Spleen (tissue), 11 donors: ENCODE measurements around the gene SCUBE1. TPM values are rescaled to one million over a fixed set of nuclear protein-coding genes. Genes with fewer than 3 reads are reported as not detected.

Experiments used
- DNase-seq: peaks from one replicate; pipeline ENCODE4 v3.0.0-alpha.2; 2020
- H3K27ac ChIP-seq, 8 donors: fragments of 200-600 bp; sonication (generic) in 7 of 8; 1 replicate in 4 of 8; 2 replicates in 4 of 8; pipeline versions ENCODE4 v1.5.0 to v1.8.0; 2016 to 2021; ENCODE audit warnings: inconsistent platforms in 4 of 8, mild to moderate bottlenecking in 4 of 8, moderate library complexity in 1 of 8
- H3K27me3 ChIP-seq, 7 donors: fragments of 200-600 bp; sonication (generic) in 6 of 7; replicated peaks in 1 of 7; 1 replicate in 4 of 7; 2 replicates in 3 of 7; pipeline versions ENCODE4 v1.5.0 to v1.8.0; 2016 to 2021; ENCODE audit warnings: inconsistent platforms in 3 of 7, mild to moderate bottlenecking in 1 of 7
- H3K36me3 ChIP-seq, 6 donors: fragments of 200-600 bp; sonication (generic) in 5 of 6; 1 replicate in 4 of 6; 2 replicates in 2 of 6; pipeline versions ENCODE4 v1.5.0 to v1.8.0; 2016 to 2021; ENCODE audit warnings: inconsistent platforms in 2 of 6
- H3K4me1 ChIP-seq, 6 donors: fragments of 200-600 bp; sonication (generic) in 5 of 6; 1 replicate in 3 of 6; 2 replicates in 3 of 6; pipeline versions ENCODE4 v1.5.0 to v1.8.0; 2016 to 2021; ENCODE audit warnings: inconsistent platforms in 3 of 6
- H3K4me3 ChIP-seq, 8 donors: fragments of 200-600 bp; sonication (generic) in 7 of 8; 1 replicate in 4 of 8; 2 replicates in 4 of 8; pipeline versions ENCODE4 v1.5.0 to v1.8.0; 2016 to 2021; ENCODE audit warnings: inconsistent platforms in 4 of 8, mild to moderate bottlenecking in 4 of 8, moderate library complexity in 2 of 8
- H3K9me3 ChIP-seq, 8 donors: fragments of 200-600 bp; sonication (generic) in 7 of 8; 1 replicate in 4 of 8; 2 replicates in 4 of 8; pipeline versions ENCODE4 v1.5.0 to v1.8.0; 2016 to 2021; ENCODE audit warnings: inconsistent platforms in 4 of 8
- CTCF ChIP-seq, 11 experiments: fragments of 200-600 bp in 7 of 11; fragments of 450-650 bp in 4 of 11; sonication (generic) in 4 of 11; IDR thresholded peaks in 8 of 11; conservative IDR thresholded peaks in 3 of 11; 1 replicate in 7 of 11; 2 replicates in 4 of 11; pipeline versions ENCODE4 v1.4.0 to v1.8.0; 2016 to 2021; ENCODE audit warnings: antibody characterized with exemption in 11 of 11, inconsistent platforms in 4 of 11, mild to moderate bottlenecking in 1 of 11
- POLR2A ChIP-seq, 3 donors: fragments of 450-650 bp; IDR thresholded peaks; one replicate each; pipeline ENCODE4 v1.5.1; 2017; ENCODE audit warnings: antibody characterized with exemption in 3 of 3, mild to moderate bottlenecking in 1 of 3
- POLR2AphosphoS5 ChIP-seq, 3 donors: sonication (generic); formaldehyde crosslinking; IDR thresholded peaks; one replicate each; pipeline ENCODE4 v1.5.1; 2017; ENCODE audit warnings: antibody characterized with exemption in 3 of 3
- WGBS, 5 donors: extraction: QIAGEN DNeasy Blood & Tissue Kit in 3 of 5; methylation state at CpG; one replicate each; pipeline versions ENCODE4 v1.1.5 to v1.1.7; 2013 to 2018; 5-methylcytosine and 5-hydroxymethylcytosine counted together
- intact Hi-C: fragments of 100-400 bp; cut with DNase I; formaldehyde crosslinking; loops from one replicate; pipeline ENCODE4 v1.15.0; 2023; ENCODE audit warnings: low total_unique reads
- polyA plus RNA-seq, 3 donors: library from polyadenylated mRNA; stranded (reverse); fragments of 200-250 nt; gene quantifications; one replicate each; pipeline ENCODE4 v1.2.1, GENCODE V29; 2013
- total RNA-seq, 7 donors: library from RNA; depleted of rRNA in 3 of 7; stranded (reverse); fragments of >200 nt in 3 of 7; fragmentation: NEBNext Ultra II Directional in 4 of 7; extraction: Animal tissue kit (Norgen Biotek cat#: 25700) in 4 of 7; gene quantifications; one replicate each; pipeline versions ENCODE4 v1.1.0 to v1.2.1, GENCODE V29; 2016 to 2021
- donor health status: healthy with polysubstance abuse.
- donor health status: DM: no; HTN: no; CAD: no; lungs with moderate emphysema.
- donor health status: DM: no; HTN: no; CAD: no.
- donor health status: Bipolar disorder and iron deficiency.
- donor health status: healthy.
- donor health status: DM: no; HTN: no; CAD: no.
- donor health status: DM: yes; HTN: yes; CAD: no.

Gene SCUBE1
- total and polyA plus RNA-seq, 10 donors = 0.46 to 43.5 (median 15.9) TPM

- no peak overlapping the region for H3K4me3 ChIP-seq
- H3K27ac ChIP-seq = no peak overlapping the region
- peaks cover 0 to 12% (median 3%) of the 10 kb centered on the region in 6 donors for H3K4me1 ChIP-seq
- peaks cover 0 to 98% (median 68%) of the 10 kb centered on the region in 6 donors for H3K36me3 ChIP-seq
- WGBS, 5 donors = 92 to 98% (median 97%) methylated on average over 18 to 19 of the region's 19 CpGs
- TF ChIP-seq POLR2AphosphoS5 (IDR thresholded peaks at IDR 0.05) (no peak), POLR2A (IDR thresholded peaks at IDR 0.05) (no peak), CTCF (IDR thresholded peaks at IDR 0.05 in 8 of 11, conservative IDR thresholded peaks at IDR 0.05 in 3 of 11) (no peak)
- no peaks in the 10 kb centered on the region for H3K9me3 ChIP-seq
- peak; percentile 55 for DNase-seq
- intact Hi-C loops = no loop called here
- H3K27me3 ChIP-seq = no peaks in the 10 kb centered on the region
Observed at GRCh38 chr22:43172191-43172590, 171.0 kb downstream of the SCUBE1 start.

- Histone ChIP-seq H3K4me1 (peaks cover 0 to 12% (median 3%) of the 10 kb centered on the region in 6 donors), H3K4me3 (no peak overlapping the region), H3K27ac (no peak overlapping the region), H3K27me3 (no peaks in the 10 kb centered on the region), H3K36me3 (peaks cover 0 to 98% (median 70%) of the 10 kb centered on the region in 6 donors), H3K9me3 (no peaks in the 10 kb centered on the region)
- 84 to 88% (median 86%) methylated on average over 9 to 12 of the region's 12 CpGs for WGBS, 5 donors
- intact Hi-C loops = no loop called here
- peak; percentile 42 for DNase-seq
- TF ChIP-seq POLR2AphosphoS5 (IDR thresholded peaks at IDR 0.05) (no peak), POLR2A (IDR thresholded peaks at IDR 0.05) (no peak), CTCF (IDR thresholded peaks at IDR 0.05 in 8 of 11, conservative IDR thresholded peaks at IDR 0.05 in 3 of 11) (no peak)
Observed at GRCh38 chr22:43171607-43172006, 171.6 kb downstream of the SCUBE1 start.

GRCh38 chr22:43171019-43171491 is 172.1 kb downstream of the SCUBE1 start:
- Histone ChIP-seq H3K27me3 (no peaks in the 10 kb centered on the region), H3K4me3 (no peak overlapping the region), H3K36me3 (peaks cover 0 to 100% (median 70%) of the 10 kb centered on the region in 6 donors), H3K4me1 (peaks cover 0 to 12% (median 3%) of the 10 kb centered on the region in 6 donors), H3K27ac (no peak overlapping the region), H3K9me3 (no peaks in the 10 kb centered on the region)
- WGBS, 5 donors = 59 to 69% (median 68%) methylated on average over 9 to 14 of the region's 14 CpGs
- intact Hi-C loops = no loop called here
- TF ChIP-seq POLR2A (IDR thresholded peaks at IDR 0.05) (no peak), POLR2AphosphoS5 (IDR thresholded peaks at IDR 0.05) (no peak), CTCF (IDR thresholded peaks at IDR 0.05 in 8 of 11, conservative IDR thresholded peaks at IDR 0.05 in 3 of 11) (no peak)
- DNase-seq = peak; percentile 58

- TF ChIP-seq CTCF (IDR thresholded peaks at IDR 0.05 in 8 of 11, conservative IDR thresholded peaks at IDR 0.05 in 3 of 11) (no peak), POLR2A (IDR thresholded peaks at IDR 0.05) (no peak), POLR2AphosphoS5 (IDR thresholded peaks at IDR 0.05) (no peak)
- peaks cover 0 to 95% (median 66%) of the 10 kb centered on the region in 6 donors for H3K36me3 ChIP-seq
- no peaks in the 10 kb centered on the region for H3K27me3 ChIP-seq
Observed at GRCh38 chr22:43170131-43170480, 173.1 kb downstream of the SCUBE1 start.

More at GRCh38 chr22:43170131-43170480, 173.1 kb downstream of the SCUBE1 start:
- DNase-seq = no peak
- intact Hi-C loops = no loop called here
- Histone ChIP-seq H3K27ac (no peak overlapping the region), H3K4me3 (no peak overlapping the region), H3K9me3 (no peaks in the 10 kb centered on the region), H3K4me1 (peaks cover 0 to 16% (median 3%) of the 10 kb centered on the region in 6 donors)
- 87 to 97% (median 95%) methylated on average over 6 to 9 of the region's 9 CpGs for whole genome bisulfite sequencing, 5 donors
